H1 (cell line): ENCODE data around the gene SLC36A2. TPM values are rescaled to one million over a fixed set of nuclear protein-coding genes. Genes with fewer than 3 reads are reported as not detected.

Source experiments
- CTCF ChIA-PET: fragments of 300-600 bp; sonication (Branson Sonifier 250); formaldehyde crosslinking; loops from one replicate; lab custom pipeline; 2021; ENCODE audit not compliant: partially characterized antibody; lab: Charles Lee
- POLR2A ChIA-PET: fragments of 300-600 bp; sonication (Branson Sonifier 250); formaldehyde crosslinking; loops from one replicate; lab custom pipeline; 2021; ENCODE audit warnings: inconsistent platforms; ENCODE audit not compliant: partially characterized antibody; lab: Charles Lee
- DNase-seq, 2 experiments: peaks; one replicate each; pipeline versions ENCODE4 v3.0.0 to v3.0.0-alpha.2; 2010 to 2022; ENCODE audit warnings: low spot score in 2 of 2, low read depth in 1 of 2, mixed read lengths in 1 of 2
- FAIRE-seq: peaks from 2 replicates; lab custom pipeline; 2011; peaks lifted over from hg19 to GRCh38; lab: Jason Lieb, UNC
- H2AFZ ChIP-seq: 2 replicates; pipeline ENCODE4 v1.8.1; 2012; ENCODE audit warnings: low read length, inconsistent platforms
- H2AK5ac ChIP-seq: 2 replicates; pipeline ENCODE4 v1.6.1; 2013; ENCODE audit warnings: low read depth, low read length
- H2BK120ac ChIP-seq: replicated peaks from 2 replicates; pipeline ENCODE3; 2013; ENCODE audit warnings: low read depth, low read length, inconsistent platforms
- H2BK12ac ChIP-seq: 2 replicates; pipeline ENCODE4 v1.6.1; 2013; ENCODE audit warnings: low read depth, low read length
- H2BK15ac ChIP-seq: 2 replicates; pipeline ENCODE4 v1.6.1; 2013; ENCODE audit warnings: low read length
- H2BK20ac ChIP-seq: 2 replicates; pipeline ENCODE4 v1.6.1; 2013; ENCODE audit warnings: low read length
- H2BK5ac ChIP-seq: 2 replicates; pipeline ENCODE4 v1.6.1; 2013; ENCODE audit warnings: low read depth, low read length
- H3K14ac ChIP-seq: 2 replicates; pipeline ENCODE4 v1.6.1; 2013; ENCODE audit warnings: inconsistent platforms; ENCODE audit not compliant: insufficient read length
- H3K18ac ChIP-seq: 2 replicates; pipeline ENCODE4 v1.6.1; 2013; ENCODE audit warnings: low read length; ENCODE audit errors: extremely low read depth
- H3K23ac ChIP-seq: 2 replicates; pipeline ENCODE4 v1.6.1; 2013; ENCODE audit warnings: inconsistent platforms; ENCODE audit not compliant: insufficient read length
- H3K23me2 ChIP-seq: 2 replicates; pipeline ENCODE4 v1.6.1; 2013; ENCODE audit warnings: low read depth, low read length
- H3K27ac ChIP-seq: 2 replicates; pipeline ENCODE4 v1.6.1; 2011; ENCODE audit warnings: low read depth, low read length, inconsistent platforms
- H3K27me3 ChIP-seq, 4 experiments: replicated peaks in 1 of 4; 1 replicate in 1 of 4; 2 replicates in 3 of 4; pipeline versions ENCODE4 v1.6.1 to v1.8.1; 2011 to 2013; ENCODE audit warnings: low read length in 3 of 4, mild to moderate bottlenecking in 3 of 4, inconsistent platforms in 2 of 4, mixed read lengths in 2 of 4, moderate library complexity in 1 of 4; ENCODE audit not compliant: control insufficient read depth in 3 of 4, insufficient read depth in 3 of 4; ENCODE audit errors: extremely low read depth in 1 of 4
- H3K36me3 ChIP-seq, 4 experiments: 2 replicates each; pipeline versions ENCODE4 v1.6.1 to v1.8.1; 2011 to 2013; ENCODE audit warnings: mild to moderate bottlenecking in 4 of 4, low read length in 3 of 4, moderate library complexity in 2 of 4, control low read depth in 1 of 4, inconsistent platforms in 1 of 4; ENCODE audit not compliant: insufficient read depth in 4 of 4, control insufficient read depth in 2 of 4
- H3K4ac ChIP-seq: replicated peaks from 2 replicates; pipeline ENCODE3; 2013; ENCODE audit warnings: low read length, low read depth, mixed read lengths, inconsistent platforms; ENCODE audit not compliant: insufficient read length
- H3K4me1 ChIP-seq, 4 experiments: replicated peaks in 1 of 4; 1 replicate in 1 of 4; 2 replicates in 3 of 4; pipeline versions ENCODE4 v1.6.1 to v1.8.1; 2011 to 2013; ENCODE audit warnings: low read length in 3 of 4, inconsistent platforms in 2 of 4, mixed read lengths in 1 of 4; ENCODE audit not compliant: insufficient read depth in 4 of 4, control insufficient read depth in 3 of 4
- H3K4me2 ChIP-seq, 2 experiments: 2 replicates each; pipeline versions ENCODE4 v1.6.1 to v1.8.1; 2011 to 2013; ENCODE audit warnings: low read depth in 2 of 2, low read length in 2 of 2, control low read depth in 1 of 2, inconsistent platforms in 1 of 2, mild to moderate bottlenecking in 1 of 2; ENCODE audit not compliant: insufficient read depth in 1 of 2
- H3K4me3 ChIP-seq, 4 experiments: fragments of 200-600, 300-600 bp in 1 of 4; sonication (generic), shearing (Covaris generic), sonication (Bioruptor Twin) in 1 of 4; 2 replicates each; pipeline versions ENCODE4 v1.5.1 to v1.8.1; 2011 to 2016; ENCODE audit warnings: low read length in 4 of 4, low read depth in 3 of 4, control low read depth in 2 of 4, inconsistent platforms in 2 of 4, mild to moderate bottlenecking in 2 of 4, mixed read lengths in 1 of 4, moderate library complexity in 1 of 4; ENCODE audit not compliant: insufficient read depth in 2 of 4; ENCODE audit errors: extremely low read depth in 1 of 4
- H3K56ac ChIP-seq: replicated peaks from 2 replicates; pipeline ENCODE3; 2013; ENCODE audit warnings: low read depth, mild to moderate bottlenecking, mixed read lengths, low read length, inconsistent platforms; ENCODE audit not compliant: insufficient read length
- H3K79me1 ChIP-seq: 2 replicates; pipeline ENCODE4 v1.6.1; 2013; ENCODE audit warnings: low read depth, low read length, control low read depth
- H3K79me2 ChIP-seq, 2 experiments: 2 replicates each; pipeline versions ENCODE4 v1.6.1 to v1.8.1; 2012 to 2013; ENCODE audit warnings: low read length in 2 of 2, mild to moderate bottlenecking in 2 of 2, inconsistent platforms in 1 of 2; ENCODE audit not compliant: insufficient read depth in 2 of 2, control insufficient read depth in 1 of 2
- H3K9ac ChIP-seq, 4 experiments: replicated peaks in 1 of 4; 1 replicate in 1 of 4; 2 replicates in 3 of 4; pipeline versions ENCODE4 v1.6.1 to v1.8.1; 2011 to 2013; ENCODE audit warnings: low read depth in 3 of 4, low read length in 3 of 4, control low read depth in 2 of 4, mild to moderate bottlenecking in 2 of 4, moderate library complexity in 2 of 4, inconsistent platforms in 1 of 4; ENCODE audit errors: extremely low read depth in 1 of 4
- H3K9me3 ChIP-seq, 2 experiments: 2 replicates each; pipeline versions ENCODE4 v1.6.1 to v1.8.1; 2012 to 2013; ENCODE audit warnings: mild to moderate bottlenecking in 2 of 2, moderate library complexity in 2 of 2, control low read depth in 1 of 2, inconsistent platforms in 1 of 2, low read depth in 1 of 2, low read length in 1 of 2, mixed read lengths in 1 of 2; ENCODE audit not compliant: insufficient read depth in 2 of 2
- H4K20me1 ChIP-seq, 2 experiments: replicated peaks in 1 of 2; 2 replicates each; pipeline versions ENCODE3 to v1.8.1; 2011 to 2013; ENCODE audit warnings: inconsistent platforms in 2 of 2, low read length in 2 of 2, mild to moderate bottlenecking in 1 of 2; ENCODE audit not compliant: insufficient read depth in 2 of 2, control insufficient read depth in 1 of 2
- H4K5ac ChIP-seq: 2 replicates; pipeline ENCODE4 v1.6.1; 2013; ENCODE audit warnings: low read length, low read depth, mixed read lengths, inconsistent platforms; ENCODE audit not compliant: insufficient read length
- H4K8ac ChIP-seq: 2 replicates; pipeline ENCODE4 v1.8.0; 2013; ENCODE audit warnings: mild to moderate bottlenecking, moderate library complexity, low read length, inconsistent platforms; ENCODE audit not compliant: insufficient read depth; ENCODE audit errors: extremely low read depth
- H4K91ac ChIP-seq: replicated peaks from 2 replicates; pipeline ENCODE3; 2013; ENCODE audit warnings: low read length, mixed read lengths, inconsistent platforms; ENCODE audit not compliant: insufficient read length
- CBX8 ChIP-seq: fragments of 300-800, 300-1000 bp; sonication (generic); IDR thresholded peaks from 2 replicates; pipeline ENCODE4 v1.7.1; 2016; ENCODE audit warnings: low read depth, low read length, borderline replicate concordance
- E2F6 ChIP-seq: IDR thresholded peaks from 2 replicates; pipeline ENCODE4 v1.6.1; 2012; ENCODE audit warnings: inconsistent platforms
- GABPA ChIP-seq: IDR thresholded peaks from 2 replicates; pipeline ENCODE4 v1.6.1; 2011; ENCODE audit warnings: mild to moderate bottlenecking, low read length, moderate library complexity, borderline replicate concordance; ENCODE audit not compliant: insufficient read depth
- GTF2F1 ChIP-seq: IDR thresholded peaks from 2 replicates; pipeline ENCODE4 v1.6.1; 2012; ENCODE audit warnings: low read depth, low read length, improper control_type of control experiment, borderline replicate concordance
- JUN ChIP-seq: IDR thresholded peaks from 2 replicates; pipeline ENCODE4 v1.6.1; 2011; ENCODE audit warnings: low read depth, mild to moderate bottlenecking, improper control_type of control experiment, low read length
- KDM4A ChIP-seq: IDR thresholded peaks from one replicate; pipeline ENCODE4 v1.7.1; 2012; ENCODE audit warnings: low read depth, mild to moderate bottlenecking, moderate library complexity, low read length, inconsistent platforms; ENCODE audit not compliant: severe bottlenecking
- NRF1 ChIP-seq: IDR thresholded peaks from 2 replicates; pipeline ENCODE4 v1.6.1; 2011; ENCODE audit warnings: mild to moderate bottlenecking, low read depth, low read length, improper control_type of control experiment
- RFX5 ChIP-seq: IDR thresholded peaks from 2 replicates; pipeline ENCODE4 v1.6.1; 2011; ENCODE audit warnings: low read depth, low read length, improper control_type of control experiment, borderline replicate concordance
- SP2 ChIP-seq: IDR thresholded peaks from 2 replicates; pipeline ENCODE4 v1.6.1; 2012; ENCODE audit warnings: mild to moderate bottlenecking, low read length, inconsistent platforms
- WGBS, 2 experiments: shearing (Covaris generic) in 1 of 2; methylation state at CpG; one replicate each; pipeline versions ENCODE4 v1.1.6 to v1.1.7; 2013 to 2015; ENCODE audit warnings: low lambda C conversion rate in 2 of 2, mixed read lengths in 2 of 2, inconsistent platforms in 1 of 2, low coverage in 1 of 2, missing lambda C conversion rate in 1 of 2; ENCODE audit not compliant: insufficient replicate concordance in 2 of 2, insufficient coverage in 1 of 2, insufficient read length in 1 of 2; ENCODE audit errors: extremely low coverage in 1 of 2, missing lambda C conversion rate in 1 of 2; 5-methylcytosine and 5-hydroxymethylcytosine counted together
- polyA plus RNA-seq, 7 experiments: library from polyadenylated mRNA; depleted of rRNA in 3 of 7; stranded (reverse) in 5 of 7; unstranded in 2 of 7; fragments of >200 nt in 5 of 7; fragments of 200-250 nt in 2 of 7; gene quantifications; 1 replicate in 5 of 7; 2 replicates in 1 of 7; 4 replicates in 1 of 7; pipeline versions ENCODE4 v1.2.1 to v1.2.3, GENCODE V29; 2011 to 2013; ENCODE audit warnings: missing spikeins in 2 of 7, mixed read lengths in 2 of 7
- total RNA-seq: library from RNA; stranded (reverse); fragmentation: NEBNext Ultra II Directional; extraction: Animal tissue kit (Norgen Biotek cat#: 25700); gene quantifications from 2 replicates; pipeline ENCODE4 v1.2.1, GENCODE V29; 2021

SLC36A2 gene
- total and polyA plus RNA-seq, 2 of the 8 experiments (the other 6 are each of a cell fraction or from before 2014, with no cell fraction given), result 0.30 TPM; not detected in 1

- Histone ChIP-seq H3K9ac (no peak overlapping the region), H3K27ac (no peak overlapping the region), H3K27me3 (no peaks in the 10 kb centered on the region), H4K20me1 (no peaks in the 10 kb centered on the region), H4K91ac (no peak overlapping the region), H3K4me3 (no peak overlapping the region), H3K4me1 (no peaks in the 10 kb centered on the region), H2BK5ac (no peak overlapping the region), H3K4me2 (no peak overlapping the region), H4K5ac (no peak overlapping the region), H4K8ac (no peak overlapping the region), H2BK15ac (no peak overlapping the region), H3K9me3 (no peaks in the 10 kb centered on the region), H3K79me1 (no peaks in the 10 kb centered on the region), H2AFZ (no peak overlapping the region), H3K18ac (no peak overlapping the region), H3K36me3 (no peaks in the 10 kb centered on the region), H3K14ac (no peak overlapping the region), H2BK12ac (no peak overlapping the region), H3K79me2 (no peaks in the 10 kb centered on the region), H3K23me2 (no peaks in the 10 kb centered on the region), H2BK20ac (no peak overlapping the region), H2AK5ac (no peak overlapping the region), H3K56ac (no peak overlapping the region), H3K4ac (no peak overlapping the region), H3K23ac (no peak overlapping the region), H2BK120ac (no peak overlapping the region)
- FAIRE-seq (no peak), DNase-seq (peak in 1 of 2 experiments; percentile 35)
- POLR2A ChIA-PET, result interaction anchor here (0.6 kb wide), 1 partner anchor 184 kb away, joined by 3 read pairs; no protein-coding TSS in a partner anchor
- CTCF ChIA-PET, result interaction anchor here (0.6 to 1.6 kb wide), 9 partner anchors 15 to 796 kb away, joined by 3 to 6 read pairs (median 3); partner anchors contain the start of genes CCDC69 and SLC36A1
- 72% methylated on average over 5 of the region's 5 CpGs; no CpG with 5 or more reads in 1 of the 2 experiments for WGBS, 2 experiments
- no peak for TF ChIP-seq SP2
- no peak for TF ChIP-seq CBX8
- TF ChIP-seq JUN, result no peak
- no peak for TF ChIP-seq KDM4A
- no peak for TF ChIP-seq GABPA
- no peak for TF ChIP-seq GTF2F1
- TF ChIP-seq RFX5, result no peak
- TF ChIP-seq NRF1, result no peak
- TF ChIP-seq E2F6, result no peak
Observed at GRCh38 chr5:151312756-151313324, 34.5 kb downstream of the SLC36A2 start.
